ENCODE results near the gene CABP4.

Gene CABP4

DNA sequence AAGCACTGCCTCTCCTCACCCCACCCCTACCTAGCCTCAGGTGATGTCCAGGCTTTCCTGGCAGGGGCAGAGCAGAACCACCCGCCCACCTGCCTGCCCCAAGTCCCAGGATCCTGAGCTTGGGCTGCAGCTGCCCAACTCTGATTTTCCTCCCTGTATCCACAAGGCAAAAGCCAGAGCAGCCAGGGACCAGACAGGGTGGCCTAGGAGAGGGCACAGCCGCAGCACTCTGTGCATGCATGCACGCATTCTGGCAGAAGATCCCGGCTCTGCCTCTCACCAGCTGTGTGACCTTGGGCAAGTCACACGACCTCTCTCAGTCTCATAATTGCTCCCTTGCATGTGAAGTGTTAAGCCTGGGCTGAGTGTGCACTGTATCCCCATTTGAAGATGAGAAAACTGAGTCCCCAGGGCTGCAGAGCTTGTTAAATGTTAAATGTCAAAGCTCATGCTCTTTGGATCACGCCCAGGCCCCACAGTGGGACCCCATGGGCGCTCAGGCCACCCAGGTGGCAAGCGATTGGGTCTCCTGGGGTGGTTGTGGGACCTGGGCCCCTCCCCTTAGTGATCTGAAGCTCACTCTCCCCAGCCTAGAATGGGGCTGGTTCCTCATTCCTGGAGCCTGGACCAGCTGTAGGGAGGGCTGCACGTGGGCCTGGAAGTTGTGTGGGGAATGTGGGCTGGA, 42.5 kb upstream of the CABP4 start:
- no peak for DNase-seq (ENCODE audit: low read depth in 1 of 2, low spot score in 1 of 2)
- TF ChIP-seq JUND (IDR thresholded peaks at IDR 0.05; ENCODE audit: low read depth) = no peak
- in situ Hi-C loops (cut with HindIII; ENCODE audit: low pct_unique_long_range_greater_than_20kb, low sequenced_read_pairs) = no loop called here

GRCh38 chr11:67413266-67413849, 41.8 kb upstream of the CABP4 start:
- no peak for DNase-seq (ENCODE audit: low read depth in 1 of 2, low spot score in 1 of 2)
- TF ChIP-seq JUND (IDR thresholded peaks at IDR 0.05; ENCODE audit: low read depth) = no peak
- in situ Hi-C loops (cut with HindIII; ENCODE audit: low pct_unique_long_range_greater_than_20kb, low sequenced_read_pairs) = no loop called here

DNA sequence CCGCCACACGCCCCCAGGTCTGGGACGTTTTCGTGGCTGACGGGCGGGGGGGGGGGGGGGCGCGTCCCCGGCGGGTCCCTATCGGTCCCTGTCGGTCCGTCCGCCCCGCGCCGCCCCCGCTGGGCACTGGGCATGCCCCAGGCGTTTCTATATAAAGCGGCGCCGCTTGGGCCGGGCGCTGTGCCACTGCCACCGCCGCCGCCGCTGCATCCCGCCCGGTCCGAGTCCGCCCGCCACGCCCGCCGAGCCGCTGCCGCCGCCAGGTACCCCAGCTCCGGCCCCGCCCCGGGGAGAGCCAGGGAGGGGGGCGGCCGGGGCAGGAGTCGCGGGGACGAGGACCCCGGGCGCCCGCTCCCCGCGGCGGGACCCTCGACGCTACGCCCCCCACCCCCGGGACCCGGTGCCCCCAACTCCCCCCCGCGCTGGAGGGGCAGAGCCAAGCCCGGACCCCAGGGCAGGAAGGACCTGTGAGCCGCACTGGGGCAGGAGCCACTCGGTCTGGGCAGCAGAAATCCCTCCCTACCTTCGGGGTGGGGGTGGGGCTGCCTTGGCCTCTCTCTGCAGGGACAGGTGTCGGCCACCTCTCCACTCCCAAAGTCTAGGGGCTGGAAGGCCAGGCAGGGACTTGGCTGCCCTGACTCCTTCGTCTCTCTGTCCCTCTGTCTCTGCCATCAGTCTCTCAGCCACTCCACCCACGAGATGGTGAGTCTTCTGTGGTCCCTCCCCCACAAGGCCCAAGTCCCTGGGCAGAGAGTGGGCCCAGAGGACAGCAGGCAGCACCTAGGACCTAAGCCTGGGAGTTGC, 39.5 kb upstream of the CABP4 start, which contains the start of gene CARNS1:
Gene CARNS1 (plus strand): TSS at position 178 of the 804 bp plus-strand sequence. CDS start 522 bp downstream, at position 700.
- in situ Hi-C loops (cut with HindIII; ENCODE audit: low pct_unique_long_range_greater_than_20kb, low sequenced_read_pairs) = no loop called here
- no peak for DNase-seq (ENCODE audit: low read depth in 1 of 2, low spot score in 1 of 2)
- no peak for TF ChIP-seq JUND (IDR thresholded peaks at IDR 0.05; ENCODE audit: low read depth)

GRCh38 chr11:67416416-67417335, 38.5 kb upstream of the CABP4 start:
- no peak for TF ChIP-seq JUND (IDR thresholded peaks at IDR 0.05; ENCODE audit: low read depth)
- peak in 1 of 2 experiments; percentile 74 for DNase-seq (ENCODE audit: low read depth in 1 of 2, low spot score in 1 of 2)
- in situ Hi-C loops (cut with HindIII; ENCODE audit: low pct_unique_long_range_greater_than_20kb, low sequenced_read_pairs) = no loop called here

GRCh38 chr11:67417425-67417824, 37.7 kb upstream of the CABP4 start:
- no peak for TF ChIP-seq JUND (IDR thresholded peaks at IDR 0.05; ENCODE audit: low read depth)
- no peak for DNase-seq (ENCODE audit: low read depth in 1 of 2, low spot score in 1 of 2)
- in situ Hi-C loops (cut with HindIII; ENCODE audit: low pct_unique_long_range_greater_than_20kb, low sequenced_read_pairs) = no loop called here

DNA sequence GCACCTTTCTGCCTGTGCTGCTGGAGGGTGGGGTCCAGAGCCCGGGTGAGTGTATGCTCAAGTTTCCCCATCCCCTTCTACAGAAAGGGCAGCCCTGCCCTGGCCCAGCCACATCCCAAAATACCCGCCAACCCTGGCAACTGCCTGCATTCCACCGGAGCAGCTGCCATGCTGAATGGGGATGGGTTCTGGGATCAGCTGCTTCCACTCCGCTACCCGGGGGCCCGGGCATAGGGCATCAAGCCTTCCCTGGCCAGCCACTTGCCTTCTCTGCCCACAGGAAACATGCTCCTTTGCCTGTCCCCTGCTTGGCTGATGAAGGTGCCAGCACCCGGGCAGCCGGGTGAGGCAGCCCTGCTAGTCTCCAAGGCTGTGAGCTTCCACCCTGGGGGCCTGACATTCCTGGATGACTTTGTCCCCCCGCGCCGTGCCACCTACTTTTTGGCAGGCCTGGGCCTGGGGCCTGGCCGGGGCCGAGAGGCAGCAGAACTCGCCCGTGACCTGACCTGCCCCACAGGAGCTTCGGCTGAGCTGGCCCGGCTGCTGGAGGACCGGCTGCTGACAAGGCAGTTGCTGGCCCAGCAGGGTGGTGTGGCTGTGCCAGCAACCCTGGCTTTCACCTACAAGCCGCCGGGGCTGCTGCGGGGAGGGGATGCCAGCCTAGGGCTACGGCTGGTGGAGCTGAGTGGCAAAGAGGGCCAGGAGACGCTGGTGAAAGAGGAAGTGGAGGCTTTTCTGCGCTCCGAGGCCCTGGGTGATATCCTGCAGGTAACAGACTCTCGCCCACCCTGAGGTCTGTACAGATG, 36.5 kb upstream of the CABP4 start:
- in situ Hi-C loops (cut with HindIII; ENCODE audit: low pct_unique_long_range_greater_than_20kb, low sequenced_read_pairs) = no loop called here
- no peak for TF ChIP-seq JUND (IDR thresholded peaks at IDR 0.05; ENCODE audit: low read depth)
- DNase-seq (ENCODE audit: low read depth in 1 of 2, low spot score in 1 of 2) = no peak

DNA sequence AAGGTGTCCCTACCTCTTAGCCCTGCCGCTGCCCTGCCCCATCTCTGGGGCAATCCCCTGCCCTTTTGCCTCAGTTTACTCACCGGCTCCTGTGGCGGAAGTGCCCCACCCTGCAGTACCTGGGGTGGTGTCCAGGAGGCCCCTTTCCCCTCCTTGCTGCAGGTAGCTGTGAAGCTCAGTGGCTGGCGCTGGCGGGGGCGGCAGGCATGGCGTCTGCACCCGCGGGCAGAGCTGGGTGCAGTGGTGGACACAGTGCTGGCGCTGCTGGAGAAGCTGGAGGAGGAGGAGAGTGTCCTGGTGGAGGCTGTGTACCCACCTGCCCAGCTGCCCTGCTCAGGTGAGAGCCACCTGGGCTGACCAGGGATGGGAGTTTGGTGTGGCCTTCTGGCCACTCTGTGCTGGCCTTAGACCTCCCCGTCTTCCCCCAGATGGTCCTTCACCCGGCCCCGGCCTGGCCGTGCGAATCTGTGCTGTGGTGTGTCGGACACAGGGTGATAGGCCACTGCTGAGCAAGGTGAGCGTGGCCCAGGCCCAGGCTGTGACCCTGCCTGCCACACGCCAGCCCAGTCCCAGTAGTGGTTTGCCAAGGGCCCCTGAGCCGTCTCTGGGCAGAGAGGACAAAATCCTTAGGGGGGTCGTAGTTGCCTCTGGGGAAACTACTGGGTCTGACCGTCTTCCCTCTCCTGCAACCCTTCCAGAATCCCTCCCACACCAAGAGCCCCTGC, 35.7 kb upstream of the CABP4 start:
- TF ChIP-seq JUND (IDR thresholded peaks at IDR 0.05; ENCODE audit: low read depth) = no peak
- in situ Hi-C loops (cut with HindIII; ENCODE audit: low pct_unique_long_range_greater_than_20kb, low sequenced_read_pairs) = no loop called here

GRCh38 chr11:67420147-67420645, 35.0 kb upstream of the CABP4 start:
- in situ Hi-C loops (cut with HindIII; ENCODE audit: low pct_unique_long_range_greater_than_20kb, low sequenced_read_pairs) = no loop called here
- no peak for DNase-seq (ENCODE audit: low read depth in 1 of 2, low spot score in 1 of 2)
- TF ChIP-seq JUND (IDR thresholded peaks at IDR 0.05; ENCODE audit: low read depth) = no peak

More for the DNA sequence above, 35.7 kb upstream of the CABP4 start:
- no peak for DNase-seq (ENCODE audit: low read depth in 1 of 2, low spot score in 1 of 2)

GRCh38 chr11:67420646-67421429, 34.3 kb upstream of the CABP4 start:
- no peak for TF ChIP-seq JUND (IDR thresholded peaks at IDR 0.05; ENCODE audit: low read depth)
- in situ Hi-C loops (cut with HindIII; ENCODE audit: low pct_unique_long_range_greater_than_20kb, low sequenced_read_pairs) = no loop called here
- peak; percentile 97 to 98 for DNase-seq (ENCODE audit: low read depth in 1 of 2, low spot score in 1 of 2)

GRCh38 chr11:67421430-67422031, 33.6 kb upstream of the CABP4 start:
- in situ Hi-C loops (cut with HindIII; ENCODE audit: low pct_unique_long_range_greater_than_20kb, low sequenced_read_pairs) = no loop called here
- DNase-seq (ENCODE audit: low read depth in 1 of 2, low spot score in 1 of 2) = no peak
- no peak for TF ChIP-seq JUND (IDR thresholded peaks at IDR 0.05; ENCODE audit: low read depth)
